H1 (cell line): Measurements from ENCODE around the gene NEUROG1. TPM values are rescaled to one million over a fixed set of nuclear protein-coding genes. Genes with fewer than 3 reads are reported as not detected.

Experiments used
- EGR1 ChIP-seq: IDR thresholded peaks from 2 replicates; pipeline ENCODE4 v1.6.1; 2011; ENCODE audit warnings: low read depth, low read length, borderline replicate concordance
- polyA plus RNA-seq, 7 experiments: library from polyadenylated mRNA; depleted of rRNA in 3 of 7; stranded (reverse) in 5 of 7; unstranded in 2 of 7; fragments of >200 nt in 5 of 7; fragments of 200-250 nt in 2 of 7; gene quantifications; 1 replicate in 5 of 7; 2 replicates in 1 of 7; 4 replicates in 1 of 7; pipeline versions ENCODE4 v1.2.1 to v1.2.3, GENCODE V29; 2011 to 2013; ENCODE audit warnings: missing spikeins in 2 of 7, mixed read lengths in 2 of 7
- total RNA-seq: library from RNA; stranded (reverse); fragmentation: NEBNext Ultra II Directional; extraction: Animal tissue kit (Norgen Biotek cat#: 25700); gene quantifications from 2 replicates; pipeline ENCODE4 v1.2.1, GENCODE V29; 2021

Gene NEUROG1
- total and polyA plus RNA-seq, 2 of the 8 experiments (the other 6 are each of a cell fraction or from before 2014, with no cell fraction given), result not detected

- TF ChIP-seq EGR1, result no peak
These were observed 13.6 kb upstream of the NEUROG1 start (continued) for GRCh38 chr5:135549413-135549812.
